ENCODE results near the gene ZNHIT3. TPM values are rescaled to one million over a fixed set of nuclear protein-coding genes. Genes with fewer than 3 reads are reported as not detected.

Gene ZNHIT3
- total RNA-seq, 1 experiment from 2014 or later: 35.5 TPM

DNA sequence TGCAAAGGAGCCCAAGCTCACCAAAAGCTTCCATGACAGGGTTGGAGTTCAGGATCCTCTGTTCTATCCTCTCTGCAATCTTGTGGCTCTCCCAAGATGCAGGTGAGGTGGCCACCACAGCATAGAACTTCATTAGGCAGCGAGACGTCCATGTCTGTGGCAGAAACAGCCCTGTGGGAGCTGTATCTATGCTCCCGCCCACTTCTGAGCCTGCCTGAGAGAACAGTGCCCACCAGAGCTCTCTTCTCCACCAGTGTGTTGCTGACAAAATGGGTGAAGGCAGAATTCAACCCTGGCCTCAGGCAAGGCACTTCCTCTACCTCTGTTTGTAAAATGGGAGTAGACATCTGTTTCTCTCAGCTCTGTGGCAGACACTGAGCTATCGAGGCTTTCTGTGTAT, 29.4 kb downstream of the ZNHIT3 start:
- BruUV-seq (replicated peaks): no TSS peak
- ChIA-PET POLR2A (ENCODE audit: unreplicated experiment) (no interaction called here), CTCF (no interaction called here)
- H3K4me2 ChIP-seq: no peak overlapping the region
- no peaks in the 10 kb centered on the region for H4K20me1 ChIP-seq (ENCODE audit: insufficient read depth)
- no peak overlapping the region for H2AFZ ChIP-seq
- H3K4me1 ChIP-seq (replicated peaks; ENCODE audit: insufficient read depth): no peaks in the 10 kb centered on the region
- TF ChIP-seq, protein P1, sequence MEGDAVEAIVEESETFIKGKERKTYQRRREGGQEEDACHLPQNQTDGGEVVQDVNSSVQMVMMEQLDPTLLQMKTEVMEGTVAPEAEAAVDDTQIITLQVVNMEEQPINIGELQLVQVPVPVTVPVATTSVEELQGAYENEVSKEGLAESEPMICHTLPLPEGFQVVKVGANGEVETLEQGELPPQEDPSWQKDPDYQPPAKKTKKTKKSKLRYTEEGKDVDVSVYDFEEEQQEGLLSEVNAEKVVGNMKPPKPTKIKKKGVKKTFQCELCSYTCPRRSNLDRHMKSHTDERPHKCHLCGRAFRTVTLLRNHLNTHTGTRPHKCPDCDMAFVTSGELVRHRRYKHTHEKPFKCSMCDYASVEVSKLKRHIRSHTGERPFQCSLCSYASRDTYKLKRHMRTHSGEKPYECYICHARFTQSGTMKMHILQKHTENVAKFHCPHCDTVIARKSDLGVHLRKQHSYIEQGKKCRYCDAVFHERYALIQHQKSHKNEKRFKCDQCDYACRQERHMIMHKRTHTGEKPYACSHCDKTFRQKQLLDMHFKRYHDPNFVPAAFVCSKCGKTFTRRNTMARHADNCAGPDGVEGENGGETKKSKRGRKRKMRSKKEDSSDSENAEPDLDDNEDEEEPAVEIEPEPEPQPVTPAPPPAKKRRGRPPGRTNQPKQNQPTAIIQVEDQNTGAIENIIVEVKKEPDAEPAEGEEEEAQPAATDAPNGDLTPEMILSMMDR (conservative IDR thresholded peaks at IDR 0.05): no peak
- no peak for TF ChIP-seq EZH2 (IDR thresholded peaks at IDR 0.05; ENCODE audit: low read depth)
- H3K27ac ChIP-seq: no peak overlapping the region
- no peaks in the 10 kb centered on the region for H3F3A ChIP-seq (ENCODE audit: insufficient read depth, low read depth)
- no peak for DNase-seq
- intact Hi-C loops (cut with micrococcal nuclease; ENCODE audit: unreplicated experiment): no loop called here
- H3K9me2 ChIP-seq (ENCODE audit: insufficient read depth): no peaks in the 10 kb centered on the region
- no peaks in the 10 kb centered on the region for H3K9me3 ChIP-seq (ENCODE audit: insufficient read depth, low read depth)
- H3K27me3 ChIP-seq (ENCODE audit: insufficient read depth, low read depth): no peaks in the 10 kb centered on the region
- H3K4me3 ChIP-seq: no peak overlapping the region
- no peaks in the 10 kb centered on the region for H3K79me2 ChIP-seq (ENCODE audit: low read depth)
- H3K36me3 ChIP-seq (ENCODE audit: low read depth): peaks cover 17% of the 10 kb centered on the region

DNA sequence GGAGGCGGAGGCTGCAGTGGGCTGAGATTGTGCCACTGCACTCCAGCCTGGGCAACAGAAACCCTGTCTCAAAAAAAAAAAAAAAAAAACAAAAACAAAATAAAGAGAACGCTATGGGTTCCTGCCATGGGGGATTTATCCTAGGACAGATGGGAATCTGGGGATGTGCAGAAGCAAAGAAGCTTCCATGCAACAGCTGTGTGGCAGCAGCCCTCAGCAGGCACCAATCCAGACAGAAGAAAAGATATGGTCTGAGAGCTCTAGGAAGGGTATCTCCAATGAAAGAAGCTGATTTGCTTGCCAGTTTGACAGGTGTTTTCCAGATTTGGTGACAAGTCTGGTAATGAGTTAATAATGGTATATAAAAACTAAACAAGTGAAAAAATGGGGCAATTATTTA, 36.6 kb downstream of the ZNHIT3 start:
- no peak overlapping the region for H2AFZ ChIP-seq
- intact Hi-C loops (cut with micrococcal nuclease; ENCODE audit: unreplicated experiment): no loop called here
- no peaks in the 10 kb centered on the region for H3K27me3 ChIP-seq (ENCODE audit: insufficient read depth, low read depth)
- no peaks in the 10 kb centered on the region for H4K20me1 ChIP-seq (ENCODE audit: insufficient read depth)
- no peak for DNase-seq
- H3K9me2 ChIP-seq (ENCODE audit: insufficient read depth): no peaks in the 10 kb centered on the region
- no peaks in the 10 kb centered on the region for H3K4me1 ChIP-seq (replicated peaks; ENCODE audit: insufficient read depth)
- 0 out of 2 replicates have a peak, but pooled peaks cover 8% of the 10 kb centered on the region for H3F3A ChIP-seq (ENCODE audit: insufficient read depth, low read depth)
- H3K4me2 ChIP-seq: no peak overlapping the region
- TF ChIP-seq EZH2 (IDR thresholded peaks at IDR 0.05; ENCODE audit: low read depth): no peak
- TF ChIP-seq, protein P1 (conservative IDR thresholded peaks at IDR 0.05): no peak
- CTCF ChIA-PET: no interaction called here
- H3K79me2 ChIP-seq (ENCODE audit: low read depth): no peaks in the 10 kb centered on the region
- H3K9me3 ChIP-seq (ENCODE audit: insufficient read depth, low read depth): no peaks in the 10 kb centered on the region
- peaks cover 31% of the 10 kb centered on the region for H3K36me3 ChIP-seq (ENCODE audit: low read depth)
- H3K4me3 ChIP-seq: no peak overlapping the region
- no TSS peak for BruUV-seq (replicated peaks)
- POLR2A ChIA-PET (ENCODE audit: unreplicated experiment): no interaction called here
- H3K27ac ChIP-seq: no peak overlapping the region

DNA sequence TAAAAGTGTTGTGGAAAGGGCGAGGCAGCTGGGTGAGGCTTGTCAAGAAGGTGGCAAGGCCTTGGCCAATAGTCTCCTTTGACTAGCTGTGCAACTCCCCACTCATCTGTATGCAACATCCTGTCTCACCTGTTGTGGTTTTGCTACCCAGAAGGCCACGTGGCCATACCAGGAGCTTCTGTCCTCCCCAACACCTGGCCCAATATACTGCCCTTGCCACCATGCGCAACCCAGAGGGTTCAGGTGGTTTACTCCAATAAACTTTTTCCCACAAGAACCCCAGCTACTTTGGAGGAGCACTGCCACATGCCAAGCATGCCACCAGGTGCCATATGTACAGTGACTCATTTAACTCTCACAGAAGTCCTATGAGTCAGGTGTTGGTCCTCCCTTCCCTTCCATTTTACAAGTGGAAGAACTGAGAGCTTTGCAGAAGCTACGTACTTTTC, 38.0 kb downstream of the ZNHIT3 start:
- Histone ChIP-seq H3K9me3 (ENCODE audit: insufficient read depth, low read depth) (no peaks in the 10 kb centered on the region), H3K4me1 (replicated peaks; ENCODE audit: insufficient read depth) (no peaks in the 10 kb centered on the region), H3K4me3 (no peak overlapping the region), H3K4me2 (no peak overlapping the region), H3K79me2 (ENCODE audit: low read depth) (no peaks in the 10 kb centered on the region), H3K27me3 (ENCODE audit: insufficient read depth, low read depth) (no peaks in the 10 kb centered on the region), H3K36me3 (ENCODE audit: low read depth) (peaks cover 23% of the 10 kb centered on the region), H3K9me2 (ENCODE audit: insufficient read depth) (no peaks in the 10 kb centered on the region), H3F3A (ENCODE audit: insufficient read depth, low read depth) (peaks cover 10% of the 10 kb centered on the region; the same call in 1 of the 2 replicates), H4K20me1 (ENCODE audit: insufficient read depth) (no peaks in the 10 kb centered on the region), H2AFZ (no peak overlapping the region), H3K27ac (no peak overlapping the region)
- no TSS peak for BruUV-seq (replicated peaks)
- peak; percentile 9 to 42 for DNase-seq
- intact Hi-C loops (cut with micrococcal nuclease; ENCODE audit: unreplicated experiment): no loop called here
- POLR2A ChIA-PET (ENCODE audit: unreplicated experiment): interaction anchor here (0.6 to 0.7 kb wide), 2 partner anchors 30 to 70 kb away, joined by 6 to 17 read pairs; no protein-coding TSS in a partner anchor
- CTCF ChIA-PET: no interaction called here
- TF ChIP-seq, protein P1 (conservative IDR thresholded peaks at IDR 0.05): no peak
- no peak for TF ChIP-seq EZH2 (IDR thresholded peaks at IDR 0.05; ENCODE audit: low read depth)

Measured in PC-9 (cell line).